Measurements from ENCODE around the gene SYNE2. TPM values are rescaled to one million over a fixed set of nuclear protein-coding genes. Genes with fewer than 3 reads are reported as not detected.
A peak's percentile ranks its signal among the peaks of the same experiment; 100 is the strongest.

The SYNE2 gene
- total RNA-seq, 1 donor from 2014 or later: 186 TPM

- Histone ChIP-seq H3K27ac (replicated peaks) (no peak overlapping the region), H3K4me3 (no peak overlapping the region), H3K27me3 (ENCODE audit: low read depth) (no peaks in the 10 kb centered on the region), H3K36me3 (peaks cover 23% of the 10 kb centered on the region), H3K9me3 (replicated peaks) (no peaks in the 10 kb centered on the region), H3K4me1 (peaks cover 3% of the 10 kb centered on the region)
- TF ChIP-seq, protein P1, sequence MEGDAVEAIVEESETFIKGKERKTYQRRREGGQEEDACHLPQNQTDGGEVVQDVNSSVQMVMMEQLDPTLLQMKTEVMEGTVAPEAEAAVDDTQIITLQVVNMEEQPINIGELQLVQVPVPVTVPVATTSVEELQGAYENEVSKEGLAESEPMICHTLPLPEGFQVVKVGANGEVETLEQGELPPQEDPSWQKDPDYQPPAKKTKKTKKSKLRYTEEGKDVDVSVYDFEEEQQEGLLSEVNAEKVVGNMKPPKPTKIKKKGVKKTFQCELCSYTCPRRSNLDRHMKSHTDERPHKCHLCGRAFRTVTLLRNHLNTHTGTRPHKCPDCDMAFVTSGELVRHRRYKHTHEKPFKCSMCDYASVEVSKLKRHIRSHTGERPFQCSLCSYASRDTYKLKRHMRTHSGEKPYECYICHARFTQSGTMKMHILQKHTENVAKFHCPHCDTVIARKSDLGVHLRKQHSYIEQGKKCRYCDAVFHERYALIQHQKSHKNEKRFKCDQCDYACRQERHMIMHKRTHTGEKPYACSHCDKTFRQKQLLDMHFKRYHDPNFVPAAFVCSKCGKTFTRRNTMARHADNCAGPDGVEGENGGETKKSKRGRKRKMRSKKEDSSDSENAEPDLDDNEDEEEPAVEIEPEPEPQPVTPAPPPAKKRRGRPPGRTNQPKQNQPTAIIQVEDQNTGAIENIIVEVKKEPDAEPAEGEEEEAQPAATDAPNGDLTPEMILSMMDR (IDR thresholded peaks at IDR 0.05; ENCODE audit: borderline replicate concordance): no peak
- DNase-seq: no peak
- intact Hi-C loops (cut with micrococcal nuclease): no loop called here
Measured at GRCh38 chr14:63939006-63939270, 86.1 kb downstream of the SYNE2 start.

GRCh38 chr14:63940387-63940786, 87.6 kb downstream of the SYNE2 start:
- H3K4me1 ChIP-seq: peaks cover 3% of the 10 kb centered on the region
- DNase-seq: no peak
- no peak overlapping the region for H3K4me3 ChIP-seq
- no peaks in the 10 kb centered on the region for H3K27me3 ChIP-seq (ENCODE audit: low read depth)
- no peaks in the 10 kb centered on the region for H3K9me3 ChIP-seq (replicated peaks)
- no peak overlapping the region for H3K27ac ChIP-seq (replicated peaks)
- intact Hi-C loops (cut with micrococcal nuclease): no loop called here
- TF ChIP-seq, protein P1 (IDR thresholded peaks at IDR 0.05; ENCODE audit: borderline replicate concordance): no peak
- peaks cover 26% of the 10 kb centered on the region for H3K36me3 ChIP-seq

- DNase-seq: no peak
- Histone ChIP-seq H3K27ac (replicated peaks) (no peak overlapping the region), H3K36me3 (peaks cover 31% of the 10 kb centered on the region), H3K9me3 (replicated peaks) (no peaks in the 10 kb centered on the region), H3K27me3 (ENCODE audit: low read depth) (no peaks in the 10 kb centered on the region), H3K4me1 (peaks cover 3% of the 10 kb centered on the region), H3K4me3 (no peak overlapping the region)
- intact Hi-C loops (cut with micrococcal nuclease): no loop called here
- TF ChIP-seq, protein P1 (IDR thresholded peaks at IDR 0.05; ENCODE audit: borderline replicate concordance): no peak
Measured at GRCh38 chr14:63941023-63941422, 88.2 kb downstream of the SYNE2 start.

DNA sequence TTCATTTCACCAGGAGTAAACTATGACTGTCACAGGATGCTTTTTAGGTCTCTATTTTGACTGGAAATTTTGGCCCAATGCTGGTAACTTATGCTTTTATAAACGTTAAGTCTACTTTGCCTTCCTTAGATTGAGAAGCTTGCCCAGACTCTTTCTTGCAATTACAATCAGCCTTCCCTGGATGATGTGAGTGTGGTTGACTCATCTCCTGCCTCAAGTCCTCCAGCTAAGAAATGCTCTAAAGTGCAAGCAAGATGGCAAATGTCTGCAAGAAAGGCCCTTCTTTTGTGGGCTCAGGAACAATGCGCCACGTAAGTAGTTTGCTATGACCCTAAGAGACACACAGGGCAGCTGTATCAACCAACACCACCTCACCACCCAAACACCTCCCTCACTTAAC, 96.9 kb downstream of the SYNE2 start:
- H3K36me3 ChIP-seq: peaks cover 42% of the 10 kb centered on the region
- no peak for DNase-seq
- no peak overlapping the region for H3K4me3 ChIP-seq
- TF ChIP-seq, protein P1 (IDR thresholded peaks at IDR 0.05; ENCODE audit: borderline replicate concordance): no peak
- no peaks in the 10 kb centered on the region for H3K9me3 ChIP-seq (replicated peaks)
- intact Hi-C loops (cut with micrococcal nuclease): no loop called here
- no peak overlapping the region for H3K27ac ChIP-seq (replicated peaks)
- peaks cover 26% of the 10 kb centered on the region for H3K4me1 ChIP-seq
- no peaks in the 10 kb centered on the region for H3K27me3 ChIP-seq (ENCODE audit: low read depth)

DNA sequence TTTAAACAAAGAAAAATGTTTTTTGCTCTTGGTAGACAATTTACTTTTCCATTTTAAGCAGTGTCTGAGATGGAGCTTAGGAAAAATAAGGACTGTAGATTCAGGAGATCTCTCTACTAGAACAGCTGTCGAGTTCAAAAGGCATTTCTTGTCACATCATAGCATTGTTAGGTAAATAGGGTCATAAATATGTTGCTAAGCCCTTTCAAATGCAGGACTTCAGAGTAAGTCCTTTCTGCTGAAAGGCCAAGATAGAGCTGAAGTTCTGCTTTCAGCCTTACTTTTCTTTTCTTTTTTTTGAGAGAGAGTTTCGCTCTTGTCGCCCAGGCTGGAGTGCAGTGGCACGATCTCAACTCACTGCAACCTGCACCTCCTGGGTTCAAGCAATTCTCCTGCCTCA, 98.2 kb downstream of the SYNE2 start:
- H3K27me3 ChIP-seq (ENCODE audit: low read depth): no peaks in the 10 kb centered on the region
- H3K36me3 ChIP-seq: peaks cover 46% of the 10 kb centered on the region
- no peak overlapping the region for H3K4me3 ChIP-seq
- no peak overlapping the region for H3K27ac ChIP-seq (replicated peaks)
- intact Hi-C loops (cut with micrococcal nuclease): no loop called here
- H3K4me1 ChIP-seq: peaks cover 26% of the 10 kb centered on the region
- no peaks in the 10 kb centered on the region for H3K9me3 ChIP-seq (replicated peaks)
- DNase-seq: no peak
- TF ChIP-seq, protein P1 (IDR thresholded peaks at IDR 0.05; ENCODE audit: borderline replicate concordance): no peak

DNA sequence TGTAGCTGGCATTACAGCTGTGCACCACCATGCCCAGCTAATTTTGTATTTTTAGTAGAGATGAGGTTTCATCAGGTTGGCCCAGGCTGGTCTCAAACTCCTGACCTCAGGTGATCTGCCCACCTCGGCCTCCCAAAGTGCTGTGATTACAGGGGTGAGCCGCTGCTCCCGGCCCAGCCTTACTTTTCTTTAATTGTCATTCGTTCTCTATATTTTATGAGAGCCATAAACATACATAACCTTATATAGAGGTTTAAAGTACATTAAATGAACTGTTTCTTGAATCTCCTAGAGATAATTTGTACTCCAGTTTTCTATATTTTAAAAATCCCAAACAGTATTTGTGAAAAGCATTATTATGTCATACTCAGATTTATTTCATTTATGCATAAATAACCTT, 98.6 kb downstream of the SYNE2 start:
- TF ChIP-seq, protein P1 (IDR thresholded peaks at IDR 0.05; ENCODE audit: borderline replicate concordance): no peak
- peaks cover 26% of the 10 kb centered on the region for H3K4me1 ChIP-seq
- no peaks in the 10 kb centered on the region for H3K9me3 ChIP-seq (replicated peaks)
- H3K27ac ChIP-seq (replicated peaks): peak overlapping the region; percentile 68
- peaks cover 50% of the 10 kb centered on the region for H3K36me3 ChIP-seq
- no peak overlapping the region for H3K4me3 ChIP-seq
- no peaks in the 10 kb centered on the region for H3K27me3 ChIP-seq (ENCODE audit: low read depth)
- intact Hi-C loops (cut with micrococcal nuclease): no loop called here
- no peak for DNase-seq
